HepG2 (cell line): Measurements from ENCODE around the gene ZNF234. TPM values are rescaled to one million over a fixed set of nuclear protein-coding genes. Genes with fewer than 3 reads are reported as not detected.
A peak's percentile ranks its signal among the peaks of the same experiment; 100 is the strongest.

Source experiments
- CENPX ChIP-seq: sonication (generic); formaldehyde crosslinking; IDR thresholded peaks from 2 replicates; pipeline ENCODE4 v1.9.0; 2021; ENCODE audit warnings: mild to moderate bottlenecking, missing genetic modification reagents, moderate library complexity
- GABPA ChIP-seq, 2 experiments: IDR thresholded peaks; 2 replicates each; pipeline ENCODE4 v1.6.1; 2011 to 2016; ENCODE audit warnings: low read depth in 2 of 2, low read length in 1 of 2, missing biosample characterization in 1 of 2, missing genetic modification characterization in 1 of 2
- HNF4G ChIP-seq, 2 experiments: sonication (generic) in 1 of 2; formaldehyde crosslinking in 1 of 2; IDR thresholded peaks; 2 replicates each; pipeline versions ENCODE4 v1.4.0 to v1.6.1; 2011 to 2020; ENCODE audit warnings: borderline replicate concordance in 2 of 2, low read depth in 2 of 2, mild to moderate bottlenecking in 2 of 2, low read length in 1 of 2, missing genetic modification reagents in 1 of 2, moderate library complexity in 1 of 2
- MAX ChIP-seq: IDR thresholded peaks from 2 replicates; pipeline ENCODE4 v1.6.1; 2012; ENCODE audit warnings: inconsistent platforms
- MAZ ChIP-seq, 2 experiments: sonication (generic) in 1 of 2; formaldehyde crosslinking in 1 of 2; IDR thresholded peaks; 2 replicates each; pipeline versions ENCODE4 v1.5.0 to v1.6.1; 2012 to 2020; ENCODE audit warnings: low read depth in 2 of 2, mild to moderate bottlenecking in 2 of 2, borderline replicate concordance in 1 of 2, improper control_type of control experiment in 1 of 2, low read length in 1 of 2, missing genetic modification reagents in 1 of 2, moderate library complexity in 1 of 2
- MYC ChIP-seq: sonication (generic); formaldehyde crosslinking; IDR thresholded peaks from 2 replicates; pipeline ENCODE4 v1.9.0; 2021; ENCODE audit warnings: missing genetic modification reagents, borderline replicate concordance
- NR2C2 ChIP-seq: sonication (generic); formaldehyde crosslinking; IDR thresholded peaks from 2 replicates; pipeline ENCODE4 v1.4.0; 2020; ENCODE audit warnings: missing genetic modification reagents, mild to moderate bottlenecking, moderate library complexity, borderline replicate concordance
- PREB ChIP-seq: sonication (generic); formaldehyde crosslinking; IDR thresholded peaks from 2 replicates; pipeline ENCODE4 v1.4.0; 2020; ENCODE audit warnings: missing genetic modification reagents
- RBFOX2 ChIP-seq: fragments of 200-400 bp; formaldehyde crosslinking; IDR thresholded peaks from 2 replicates; pipeline ENCODE4 v1.6.1; 2017; ENCODE audit warnings: low read depth, mild to moderate bottlenecking, low read length
- SMARCE1 ChIP-seq: fragments of 450-650 bp; IDR thresholded peaks from 2 replicates; pipeline ENCODE4 v1.6.1; 2017; ENCODE audit warnings: borderline replicate concordance
- SRSF1 ChIP-seq: fragments of 200-400 bp; formaldehyde crosslinking; optimal IDR thresholded peaks from 2 replicates; pipeline ENCODE3; 2017; ENCODE audit warnings: mild to moderate bottlenecking, low read depth, low read length, moderate library complexity
- TAF15 ChIP-seq: fragments of 200-400 bp; formaldehyde crosslinking; IDR thresholded peaks from one replicate; pipeline ENCODE4 v1.6.1; 2018; ENCODE audit warnings: mild to moderate bottlenecking, low read depth, low read length; ENCODE audit not compliant: poor library complexity, severe bottlenecking
- TGIF2 ChIP-seq: IDR thresholded peaks from 2 replicates; pipeline ENCODE4 v1.6.1; 2016; ENCODE audit warnings: control low read depth, missing compliant biosample characterization
- ZNF234 ChIP-seq: sonication (generic); formaldehyde crosslinking; conservative IDR thresholded peaks from 2 replicates; pipeline ENCODE4 v1.5.1; 2020; ENCODE audit warnings: mild to moderate bottlenecking, missing genetic modification reagents
- ZNF34 ChIP-seq: sonication (generic); formaldehyde crosslinking; IDR thresholded peaks from 2 replicates; pipeline ENCODE4 v1.4.0; 2020; ENCODE audit warnings: mild to moderate bottlenecking, missing genetic modification reagents, borderline replicate concordance
- ZNF576 ChIP-seq: sonication (generic); formaldehyde crosslinking; IDR thresholded peaks from 2 replicates; pipeline ENCODE4 v1.4.0; 2020; ENCODE audit warnings: mild to moderate bottlenecking, missing genetic modification reagents
- ZNF749 ChIP-seq: sonication (generic); formaldehyde crosslinking; IDR thresholded peaks from 2 replicates; pipeline ENCODE4 v1.8.0; 2022; ENCODE audit warnings: mild to moderate bottlenecking, missing genetic modification reagents, moderate library complexity, borderline replicate concordance
- polyA plus RNA-seq, 8 experiments: library from polyadenylated mRNA; depleted of rRNA in 3 of 8; stranded (reverse) in 7 of 8; unstranded in 1 of 8; fragments of >200 nt; fragmentation: Illumina TruSeq in 4 of 8; extraction: Trizol in 4 of 8; gene quantifications; 2 replicates each; pipeline versions ENCODE4 v1.2.1 to v1.2.3, GENCODE V29; 2011 to 2016; ENCODE audit warnings: low read depth in 4 of 8, missing spikeins in 1 of 8, mixed read lengths in 1 of 8; ENCODE audit not compliant: insufficient read depth in 1 of 8
- total RNA-seq, 5 experiments: library from RNA; depleted of rRNA; stranded (reverse); fragments of >200 nt; fragmentation: Illumina TruSeq; extraction: Trizol; gene quantifications; 2 replicates each; pipeline ENCODE4 v1.2.3, GENCODE V29; 2016; ENCODE audit warnings: low read depth in 1 of 5
- TF ChIP-seq, protein P1 (sequence below): sonication (generic); formaldehyde crosslinking; IDR thresholded peaks from 2 replicates; pipeline ENCODE4 v1.8.1; 2023; ENCODE audit warnings: mild to moderate bottlenecking, missing genetic modification reagents, borderline replicate concordance
- TF ChIP-seq, protein P2 (sequence below): sonication (generic); formaldehyde crosslinking; IDR thresholded peaks from 2 replicates; pipeline ENCODE4 v1.4.0; 2020; ENCODE audit warnings: missing genetic modification reagents, borderline replicate concordance
- TF ChIP-seq, protein P3 (sequence below), 2 experiments: fragments of 450-650 bp in 1 of 2; sonication (generic) in 1 of 2; formaldehyde crosslinking; IDR thresholded peaks; 2 replicates each; pipeline versions ENCODE4 v1.5.0 to v1.8.0; 2020 to 2022; ENCODE audit warnings: mild to moderate bottlenecking in 1 of 2, missing genetic modification reagents in 1 of 2

The ZNF234 gene
- total and polyA plus RNA-seq, 2 of the 13 experiments (the other 11 are each of a cell fraction or from before 2014, with no cell fraction given): 3.5 to 11.2 TPM

GRCh38 chr19:44141191-44142058 is at the start of gene ZNF234 (continued):
- TF ChIP-seq MAZ (IDR thresholded peaks at IDR 0.05; ENCODE audit: borderline replicate concordance, low read depth, low read length) (no peak), MAZ (CRISPR knock-in tag; IDR thresholded peaks at IDR 0.05; ENCODE audit: low read depth) (peak; percentile 70; the same call in 1 of the 2 replicates), ZNF234 (CRISPR knock-in tag) (0 out of 2 replicates have a peak, but pooled peaks have one; percentile 21), PREB (CRISPR knock-in tag) (no peak), NR2C2 (CRISPR knock-in tag) (peak; percentile 96), MYC (peak; percentile 31; the same call in 1 of the 2 replicates), ZNF34 (no peak), TAF15 (no peak), ZNF576 (CRISPR knock-in tag) (no peak), HNF4G (IDR thresholded peaks at IDR 0.05; ENCODE audit: borderline replicate concordance, low read depth, low read length) (peak; percentile 24; the same call in 1 of the 2 replicates), HNF4G (CRISPR knock-in tag; IDR thresholded peaks at IDR 0.05; ENCODE audit: borderline replicate concordance, low read depth) (peak; percentile 66; the same call in 1 of the 2 replicates), SRSF1 (peak; percentile 46), SMARCE1 (no peak), ZNF749 (no peak), TGIF2 (no peak), GABPA (IDR thresholded peaks at IDR 0.05; ENCODE audit: low read depth, low read length) (peak; percentile 71), GABPA (CRISPR knock-in tag; IDR thresholded peaks at IDR 0.05; ENCODE audit: low read depth) (peak; percentile 95), RBFOX2 (0 out of 2 replicates have a peak, but pooled peaks have one; percentile 42), MAX (peak; percentile 40), CENPX (CRISPR knock-in tag) (no peak)
- TF ChIP-seq, protein P1, sequence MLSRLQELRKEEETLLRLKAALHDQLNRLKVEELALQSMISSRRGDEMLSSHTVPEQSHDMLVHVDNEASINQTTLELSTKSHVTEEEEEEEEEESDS (CRISPR knock-in tag): no peak
- TF ChIP-seq, protein P2, sequence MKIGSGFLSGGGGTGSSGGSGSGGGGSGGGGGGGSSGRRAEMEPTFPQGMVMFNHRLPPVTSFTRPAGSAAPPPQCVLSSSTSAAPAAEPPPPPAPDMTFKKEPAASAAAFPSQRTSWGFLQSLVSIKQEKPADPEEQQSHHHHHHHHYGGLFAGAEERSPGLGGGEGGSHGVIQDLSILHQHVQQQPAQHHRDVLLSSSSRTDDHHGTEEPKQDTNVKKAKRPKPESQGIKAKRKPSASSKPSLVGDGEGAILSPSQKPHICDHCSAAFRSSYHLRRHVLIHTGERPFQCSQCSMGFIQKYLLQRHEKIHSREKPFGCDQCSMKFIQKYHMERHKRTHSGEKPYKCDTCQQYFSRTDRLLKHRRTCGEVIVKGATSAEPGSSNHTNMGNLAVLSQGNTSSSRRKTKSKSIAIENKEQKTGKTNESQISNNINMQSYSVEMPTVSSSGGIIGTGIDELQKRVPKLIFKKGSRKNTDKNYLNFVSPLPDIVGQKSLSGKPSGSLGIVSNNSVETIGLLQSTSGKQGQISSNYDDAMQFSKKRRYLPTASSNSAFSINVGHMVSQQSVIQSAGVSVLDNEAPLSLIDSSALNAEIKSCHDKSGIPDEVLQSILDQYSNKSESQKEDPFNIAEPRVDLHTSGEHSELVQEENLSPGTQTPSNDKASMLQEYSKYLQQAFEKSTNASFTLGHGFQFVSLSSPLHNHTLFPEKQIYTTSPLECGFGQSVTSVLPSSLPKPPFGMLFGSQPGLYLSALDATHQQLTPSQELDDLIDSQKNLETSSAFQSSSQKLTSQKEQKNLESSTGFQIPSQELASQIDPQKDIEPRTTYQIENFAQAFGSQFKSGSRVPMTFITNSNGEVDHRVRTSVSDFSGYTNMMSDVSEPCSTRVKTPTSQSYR (CRISPR knock-in tag): no peak; the same call in 1 of the 2 replicates
- TF ChIP-seq, protein P3, sequence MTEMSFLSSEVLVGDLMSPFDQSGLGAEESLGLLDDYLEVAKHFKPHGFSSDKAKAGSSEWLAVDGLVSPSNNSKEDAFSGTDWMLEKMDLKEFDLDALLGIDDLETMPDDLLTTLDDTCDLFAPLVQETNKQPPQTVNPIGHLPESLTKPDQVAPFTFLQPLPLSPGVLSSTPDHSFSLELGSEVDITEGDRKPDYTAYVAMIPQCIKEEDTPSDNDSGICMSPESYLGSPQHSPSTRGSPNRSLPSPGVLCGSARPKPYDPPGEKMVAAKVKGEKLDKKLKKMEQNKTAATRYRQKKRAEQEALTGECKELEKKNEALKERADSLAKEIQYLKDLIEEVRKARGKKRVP (CRISPR knock-in tag; IDR thresholded peaks at IDR 0.05): no peak
